ENCODE measurements around the gene ARCN1.

DNA sequence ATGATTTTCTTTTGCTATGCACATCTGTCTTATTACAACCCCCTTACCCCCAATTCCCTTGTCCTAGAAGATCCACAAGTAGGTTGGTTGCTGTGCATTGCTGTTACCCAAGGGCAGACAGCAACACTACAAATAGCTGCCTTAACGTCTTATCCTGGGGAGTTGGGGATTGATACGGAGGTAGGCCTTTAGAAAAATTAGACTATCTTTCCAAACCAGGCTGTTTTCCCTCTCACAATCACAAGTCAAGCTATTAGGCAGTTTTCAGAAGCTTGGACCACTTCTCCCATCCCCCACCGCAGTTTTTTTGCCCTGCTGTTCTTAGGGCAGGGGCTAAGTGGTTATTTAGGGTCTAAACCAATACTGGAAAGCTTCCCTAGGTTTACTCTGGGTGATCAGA, 32.4 kb downstream of the ARCN1 start:
- TF ChIP-seq, protein P1, sequence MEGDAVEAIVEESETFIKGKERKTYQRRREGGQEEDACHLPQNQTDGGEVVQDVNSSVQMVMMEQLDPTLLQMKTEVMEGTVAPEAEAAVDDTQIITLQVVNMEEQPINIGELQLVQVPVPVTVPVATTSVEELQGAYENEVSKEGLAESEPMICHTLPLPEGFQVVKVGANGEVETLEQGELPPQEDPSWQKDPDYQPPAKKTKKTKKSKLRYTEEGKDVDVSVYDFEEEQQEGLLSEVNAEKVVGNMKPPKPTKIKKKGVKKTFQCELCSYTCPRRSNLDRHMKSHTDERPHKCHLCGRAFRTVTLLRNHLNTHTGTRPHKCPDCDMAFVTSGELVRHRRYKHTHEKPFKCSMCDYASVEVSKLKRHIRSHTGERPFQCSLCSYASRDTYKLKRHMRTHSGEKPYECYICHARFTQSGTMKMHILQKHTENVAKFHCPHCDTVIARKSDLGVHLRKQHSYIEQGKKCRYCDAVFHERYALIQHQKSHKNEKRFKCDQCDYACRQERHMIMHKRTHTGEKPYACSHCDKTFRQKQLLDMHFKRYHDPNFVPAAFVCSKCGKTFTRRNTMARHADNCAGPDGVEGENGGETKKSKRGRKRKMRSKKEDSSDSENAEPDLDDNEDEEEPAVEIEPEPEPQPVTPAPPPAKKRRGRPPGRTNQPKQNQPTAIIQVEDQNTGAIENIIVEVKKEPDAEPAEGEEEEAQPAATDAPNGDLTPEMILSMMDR (IDR thresholded peaks at IDR 0.05), result no peak
- TF ChIP-seq POLR2A (IDR thresholded peaks at IDR 0.05), result no peak

All from upper lobe of left lung (tissue), 4 donors.